Measurements from ENCODE around the gene NPFFR2. TPM values are rescaled to one million over a fixed set of nuclear protein-coding genes. Genes with fewer than 3 reads are reported as not detected.
"Not testable (repeated sequence)": the region's sequence is repeated elsewhere in the genome, so short reads cannot be mapped to it uniquely, and the experiment has no call there.

The NPFFR2 gene
- total RNA-seq, 1 donor from 2014 or later = not detected

- intact Hi-C loops (cut with micrococcal nuclease) = no loop called here
Measured at GRCh38 chr4:72111863-72112262, 80.1 kb downstream of the NPFFR2 start.

DNA sequence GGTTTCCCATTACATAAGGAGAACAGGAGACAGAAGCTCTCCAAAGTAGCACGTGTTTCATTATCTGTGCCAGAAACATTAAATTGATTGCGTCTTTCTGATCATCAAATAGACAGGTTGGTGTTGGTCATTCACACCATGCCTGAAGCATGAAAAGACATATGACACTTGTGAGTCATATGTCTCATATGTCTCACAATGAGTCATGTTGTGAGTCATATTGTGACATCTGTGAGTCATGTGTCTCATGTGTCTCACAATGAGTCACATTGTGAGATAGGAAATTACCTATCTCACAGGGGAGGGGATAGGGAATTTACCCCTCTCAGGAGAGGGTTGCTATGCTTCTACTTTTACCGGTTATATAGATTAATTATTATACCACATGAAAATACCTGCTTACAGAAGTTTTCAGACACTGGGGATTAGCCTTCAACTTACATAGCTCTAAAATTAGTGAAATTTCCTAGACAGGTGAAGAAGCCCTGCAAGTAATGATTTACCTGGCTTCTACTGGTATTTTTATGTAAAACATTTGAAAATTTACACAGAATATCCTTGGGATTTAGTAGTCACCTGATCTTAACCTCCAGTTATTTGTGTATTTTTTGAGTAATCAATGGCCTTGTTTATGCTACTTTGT is 80.8 kb downstream of the NPFFR2 start:
- intact Hi-C loops (cut with micrococcal nuclease) = no loop called here

DNA sequence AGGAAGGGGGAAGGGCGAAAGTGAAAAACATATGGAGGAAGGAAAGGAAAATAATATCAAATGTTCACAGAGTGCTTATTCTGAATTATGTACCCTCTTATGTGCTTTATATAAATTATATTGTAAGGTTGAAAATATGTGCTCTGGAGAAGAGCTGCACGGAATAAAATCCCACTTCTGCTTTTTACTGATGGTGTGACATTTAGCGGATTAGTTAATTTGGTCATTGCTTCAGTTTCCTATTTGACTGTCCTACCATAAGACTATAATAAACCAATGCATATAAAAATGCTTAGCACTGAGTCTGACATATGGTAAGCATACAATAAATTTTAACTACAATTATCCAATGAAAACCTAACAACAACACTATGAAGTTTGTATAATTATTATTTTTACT is 86.2 kb downstream of the NPFFR2 start:
- intact Hi-C loops (cut with micrococcal nuclease) = no loop called here

- intact Hi-C loops (cut with micrococcal nuclease) = no loop called here
Measured at GRCh38 chr4:72119946-72120345, 88.1 kb downstream of the NPFFR2 start.

GRCh38 chr4:72128741-72129140 is 96.9 kb downstream of the NPFFR2 start:
- intact Hi-C loops (cut with micrococcal nuclease) = no loop called here

DNA sequence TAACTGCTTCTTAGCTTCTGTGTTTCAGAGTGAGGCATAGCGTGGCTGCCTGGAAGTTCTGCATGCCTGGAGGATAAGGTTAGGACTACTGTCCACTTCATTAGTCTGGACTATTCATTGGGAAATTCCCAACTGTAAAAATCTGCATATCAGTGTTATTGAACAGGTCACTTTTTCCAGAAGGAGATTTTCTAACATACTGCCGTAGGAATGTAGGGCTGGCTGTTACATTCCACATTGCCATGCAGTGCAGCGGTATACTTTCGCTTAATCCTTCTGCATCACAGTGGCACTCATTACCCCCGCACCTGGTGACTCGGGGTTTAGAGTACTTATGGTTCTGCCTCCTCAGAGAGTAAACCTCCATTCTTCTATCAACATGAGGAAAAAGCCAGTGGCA is 104.6 kb downstream of the NPFFR2 start:
- intact Hi-C loops (cut with micrococcal nuclease) = no loop called here

DNA sequence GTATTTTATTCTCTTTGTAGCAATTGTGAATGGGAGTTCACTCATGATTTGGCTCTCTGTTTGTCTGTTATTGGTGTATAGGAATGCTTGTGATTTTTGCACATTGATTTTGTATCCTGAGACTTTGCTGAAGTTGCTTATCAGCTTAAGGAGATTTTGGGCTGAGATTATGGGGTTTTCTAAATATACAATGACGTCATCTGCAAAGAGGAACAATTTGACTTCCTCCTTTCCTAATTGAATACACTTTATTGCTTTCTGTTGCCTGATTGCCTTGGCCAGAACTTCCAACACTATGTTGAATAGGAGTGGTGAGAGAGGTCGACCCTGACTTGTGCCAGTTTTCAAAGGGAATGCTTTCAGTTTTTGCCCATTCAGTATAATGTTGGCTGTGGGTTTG is 108.2 kb downstream of the NPFFR2 start:
- intact Hi-C loops (cut with micrococcal nuclease) = not testable (repeated sequence)

- intact Hi-C loops (cut with micrococcal nuclease) = no loop called here
Measured at GRCh38 chr4:72144241-72144640, 112.4 kb downstream of the NPFFR2 start.

- intact Hi-C loops (cut with micrococcal nuclease) = no loop called here
Measured at GRCh38 chr4:72152731-72153130, 120.9 kb downstream of the NPFFR2 start.

DNA sequence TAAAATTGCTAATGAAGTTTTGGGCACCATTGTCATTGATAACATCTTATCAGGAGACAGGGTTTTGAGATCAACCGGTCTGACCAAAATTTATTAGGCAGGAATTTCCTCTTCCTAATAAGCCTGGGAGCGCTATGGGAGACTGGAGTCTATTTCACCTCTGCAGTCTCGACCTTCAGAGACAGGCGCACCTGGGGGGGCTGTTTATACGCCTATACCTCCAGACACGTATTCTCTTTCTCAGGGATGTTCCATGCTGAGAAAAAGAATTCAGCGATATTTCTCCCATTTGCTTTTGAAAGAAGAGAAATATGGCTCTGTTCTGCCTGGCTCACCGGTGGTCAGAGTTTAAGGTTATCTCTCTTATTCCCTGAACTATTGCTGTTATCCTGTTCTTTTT is 121.8 kb downstream of the NPFFR2 start:
- intact Hi-C loops (cut with micrococcal nuclease) = not testable (repeated sequence)

- intact Hi-C loops (cut with micrococcal nuclease) = not testable (repeated sequence)
Measured at GRCh38 chr4:72169285-72169684, 137.5 kb downstream of the NPFFR2 start.

- intact Hi-C loops (cut with micrococcal nuclease) = no loop called here
Measured at GRCh38 chr4:72169861-72170260, 138.1 kb downstream of the NPFFR2 start.

GRCh38 chr4:72171761-72172160 is 140.0 kb downstream of the NPFFR2 start:
- intact Hi-C loops (cut with micrococcal nuclease) = no loop called here

GRCh38 chr4:72179342-72179741 is 147.5 kb downstream of the NPFFR2 start:
- intact Hi-C loops (cut with micrococcal nuclease) = no loop called here

DNA sequence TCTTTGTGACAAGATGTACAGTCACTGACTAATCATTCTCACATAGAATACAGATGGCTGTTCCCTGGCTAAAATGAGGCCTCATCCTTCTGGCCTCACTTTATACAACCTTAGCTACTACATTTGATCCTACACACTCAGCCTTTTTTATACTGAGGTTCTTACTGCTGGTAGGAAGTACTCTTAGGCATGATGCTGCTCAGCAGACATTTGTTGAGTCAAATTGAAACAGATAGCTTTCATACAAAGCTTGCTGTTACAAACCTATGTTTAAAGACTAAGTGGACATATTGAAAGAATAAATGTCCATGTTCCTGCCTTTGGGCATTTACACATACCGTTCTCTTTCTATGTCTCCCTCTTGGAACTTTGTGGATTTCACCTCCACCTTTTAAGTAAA is 154.9 kb downstream of the NPFFR2 start:
- intact Hi-C loops (cut with micrococcal nuclease) = no loop called here

DNA sequence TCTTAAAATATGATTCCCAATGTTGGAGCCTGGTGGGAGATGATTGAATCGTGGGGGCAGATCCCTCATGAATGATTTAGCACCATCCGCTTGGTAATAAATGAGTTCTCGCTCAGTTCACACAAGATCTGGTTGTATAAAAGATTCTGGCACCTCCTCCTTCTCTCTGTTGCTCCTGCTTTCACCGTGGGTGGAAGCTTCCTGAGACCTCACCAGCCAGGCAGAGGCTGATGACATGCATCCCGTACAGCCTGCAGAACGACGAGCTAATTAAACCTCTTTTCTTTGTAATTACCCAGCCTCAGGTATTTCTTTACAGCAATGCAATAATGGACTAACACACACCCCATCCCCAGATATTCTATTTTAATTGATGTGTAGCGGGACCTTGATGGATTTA is 162.2 kb downstream of the NPFFR2 start:
- intact Hi-C loops (cut with micrococcal nuclease) = no loop called here

DNA sequence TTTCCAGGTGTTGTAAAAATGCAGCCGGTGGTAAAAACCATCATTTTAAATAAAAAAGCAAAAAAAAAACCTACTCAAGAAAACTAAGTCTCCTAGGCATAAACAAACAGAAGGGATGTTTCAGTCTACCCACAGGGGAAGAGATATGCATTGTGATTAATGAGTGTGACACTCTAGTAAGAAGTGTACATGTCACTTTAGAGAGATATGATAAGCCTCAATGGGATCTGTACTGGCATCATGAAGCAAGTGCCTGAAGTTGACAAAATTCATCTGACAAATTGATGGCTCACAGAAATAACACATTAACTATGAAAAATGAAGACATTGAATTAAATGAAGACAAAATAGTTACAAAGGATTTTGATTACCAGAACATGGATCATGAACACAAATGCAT is 162.7 kb downstream of the NPFFR2 start:
- intact Hi-C loops (cut with micrococcal nuclease) = no loop called here

Other genes with a start within 250 kb of the NPFFR2 start
- not detected in 2 replicates for gene GC, start 247.9 kb upstream of the NPFFR2 start, total RNA-seq

Measured in T-helper 2 cell treated with Interferon-gamma antibody and Interleukin-4, amounts not matched to agents 100 ng/mL and 5 ng/mL, for 36 hours (primary cell).